UCSD-AML1 (cell line): ENCODE results near the gene PRMT3.
"Not testable (repeated sequence)": the region's sequence is repeated elsewhere in the genome, so short reads cannot be mapped to it uniquely, and the experiment has no call there.

Experiments used
- DNase-seq: peaks from one replicate; lab custom pipeline; 2025; ENCODE audit not compliant: unreplicated experiment; lab: John Stamatoyannopoulos, UW

Gene PRMT3

GRCh38 chr11:20373568-20374209 lies 13.8 kb upstream of the PRMT3 start:
- DNase-seq = no peak

- no peak for DNase-seq
Observed at GRCh38 chr11:20374741-20375300, 12.7 kb upstream of the PRMT3 start.

DNA sequence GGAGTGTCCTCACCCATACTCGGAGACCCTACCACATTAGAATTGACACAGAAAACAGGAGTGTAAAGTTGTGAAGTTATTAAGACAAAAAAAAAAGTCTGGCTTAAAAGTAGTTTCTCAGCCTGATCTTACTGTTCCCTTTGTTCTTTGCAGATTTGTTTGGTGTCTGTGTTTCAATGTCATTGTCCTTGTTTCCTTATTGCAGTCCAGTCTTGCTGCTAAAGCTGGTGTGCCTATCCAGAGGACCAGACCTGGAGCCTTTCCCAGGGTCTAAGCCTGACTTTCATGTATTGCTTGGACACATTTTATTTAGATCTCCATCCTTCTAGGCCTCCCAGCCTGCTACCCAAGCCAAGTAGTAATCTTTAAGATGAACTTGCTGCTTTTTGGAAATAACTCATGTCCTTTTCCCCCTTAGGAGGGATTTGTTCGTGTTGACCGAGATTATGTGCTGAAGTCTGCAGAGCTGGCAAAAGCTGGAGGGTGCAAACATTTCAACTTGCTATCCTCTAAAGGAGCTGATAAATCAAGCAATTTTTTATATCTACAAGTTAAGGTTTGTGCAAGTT lies 11.3 kb upstream of the PRMT3 start:
- no peak for DNase-seq

DNA sequence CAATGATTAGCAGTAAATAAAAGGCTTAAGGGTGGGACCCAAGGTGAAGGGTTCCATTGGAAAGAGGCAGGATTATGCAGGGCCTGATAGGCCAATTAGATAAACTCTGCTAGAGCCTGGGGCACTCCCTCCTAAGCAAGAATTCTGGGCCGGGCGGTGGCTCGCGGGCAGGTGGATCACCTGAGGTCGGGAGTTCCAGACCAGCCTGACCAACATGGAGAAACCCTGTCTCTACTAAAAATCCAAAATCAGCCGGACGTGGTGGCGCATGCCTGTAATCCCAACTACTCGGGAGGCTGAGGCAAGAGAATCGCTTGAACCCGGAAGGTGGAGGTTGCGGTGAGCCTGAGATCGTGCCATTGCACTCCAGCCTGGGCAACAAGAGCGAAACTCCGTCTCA lies 1.5 kb upstream of the PRMT3 start:
- DNase-seq = not testable (repeated sequence)

GRCh38 chr11:20388096-20389055 lies 860 bp downstream of the PRMT3 start:
- DNase-seq = no peak

GRCh38 chr11:20397281-20397680 lies 9.8 kb downstream of the PRMT3 start:
- no peak for DNase-seq

- DNase-seq = no peak
Observed at GRCh38 chr11:20399498-20399897, 12.0 kb downstream of the PRMT3 start.

GRCh38 chr11:20403059-20403458 lies 15.5 kb downstream of the PRMT3 start:
- DNase-seq = no peak

- no peak for DNase-seq
Observed at GRCh38 chr11:20406484-20406883, 19.0 kb downstream of the PRMT3 start.

DNA sequence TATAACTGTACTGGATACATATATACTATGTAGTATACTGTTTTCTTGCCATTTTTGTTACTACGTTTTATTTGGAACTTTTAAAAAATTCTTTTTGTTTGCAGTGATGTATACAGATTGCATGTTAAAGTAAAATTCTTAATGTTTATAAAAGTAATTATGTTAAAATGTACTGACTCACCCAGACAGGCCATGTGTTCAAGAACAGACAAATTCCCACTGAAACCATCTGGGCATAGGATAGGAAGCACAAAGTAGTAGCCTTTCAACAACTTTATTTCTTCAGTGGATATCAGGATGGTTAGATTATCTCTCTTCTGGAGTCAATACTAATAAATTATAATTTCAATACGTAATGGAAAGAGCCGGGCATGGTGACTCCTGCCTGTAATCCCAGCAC lies 19.8 kb downstream of the PRMT3 start:
- no peak for DNase-seq

GRCh38 chr11:20415432-20415831 lies 27.9 kb downstream of the PRMT3 start:
- DNase-seq = no peak

- no peak for DNase-seq
Observed at GRCh38 chr11:20417771-20418170, 30.3 kb downstream of the PRMT3 start.

- DNase-seq = no peak
Observed at GRCh38 chr11:20421946-20422345, 34.4 kb downstream of the PRMT3 start.

DNA sequence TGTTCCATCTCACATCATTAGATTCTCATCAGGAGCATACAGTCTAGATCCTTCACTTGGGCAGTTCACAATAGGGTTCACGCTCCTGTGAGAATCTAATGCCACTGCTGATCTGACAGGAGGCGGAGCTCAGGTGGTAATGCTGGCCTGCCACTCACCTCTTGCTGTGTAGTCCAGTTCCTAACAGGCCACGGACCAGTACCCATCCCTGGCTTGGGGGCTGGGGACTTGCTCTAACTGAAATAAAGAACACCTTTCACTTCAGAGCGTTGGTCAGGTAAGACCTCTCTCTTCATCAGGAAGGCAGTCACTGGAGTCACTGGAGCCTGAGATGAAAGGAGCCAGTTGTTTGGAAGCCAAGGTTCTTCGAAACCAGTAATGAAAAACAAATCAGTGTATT lies 41.7 kb downstream of the PRMT3 start:
- no peak for DNase-seq

DNA sequence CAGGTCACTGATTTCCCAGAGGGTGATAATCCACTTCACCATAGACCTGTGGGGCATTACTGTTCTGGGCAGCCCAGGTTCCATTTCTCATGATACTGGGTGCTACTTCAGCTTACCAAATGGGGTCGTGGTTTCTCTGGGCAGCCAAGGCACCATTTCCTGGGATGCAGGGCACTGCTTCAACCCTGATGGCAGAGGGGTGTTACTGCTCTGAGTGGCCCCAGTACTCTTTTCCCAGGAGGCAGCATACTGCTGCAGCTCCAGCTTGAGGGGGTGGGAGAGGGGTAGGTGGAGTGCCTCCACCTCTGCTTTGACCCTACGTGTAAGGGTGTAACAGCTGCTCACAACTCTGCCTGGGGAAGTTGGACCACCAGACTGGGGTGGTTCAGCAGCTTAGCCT lies 51.1 kb downstream of the PRMT3 start:
- DNase-seq = no peak

DNA sequence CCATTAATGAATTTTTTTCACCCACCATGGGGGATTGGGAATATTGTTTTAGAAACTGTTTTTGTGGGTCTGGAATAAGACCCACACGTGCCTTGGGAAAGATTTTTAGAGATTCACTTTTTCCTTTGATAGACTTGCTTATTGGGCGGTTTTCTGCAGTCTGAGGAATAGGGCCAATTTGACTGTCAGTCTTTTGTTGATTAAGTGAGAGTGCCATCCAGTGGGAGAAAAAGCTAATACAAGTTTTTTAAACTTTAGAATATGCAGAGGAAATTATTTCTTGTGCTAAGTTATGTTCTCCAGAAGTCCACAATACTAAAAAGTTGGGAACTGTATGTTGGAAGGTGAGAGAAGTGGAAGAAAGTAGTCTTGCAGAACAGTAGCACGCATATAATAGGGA lies 56.1 kb downstream of the PRMT3 start:
- no peak for DNase-seq

GRCh38 chr11:20444535-20444934 lies 57.0 kb downstream of the PRMT3 start:
- no peak for DNase-seq

DNA sequence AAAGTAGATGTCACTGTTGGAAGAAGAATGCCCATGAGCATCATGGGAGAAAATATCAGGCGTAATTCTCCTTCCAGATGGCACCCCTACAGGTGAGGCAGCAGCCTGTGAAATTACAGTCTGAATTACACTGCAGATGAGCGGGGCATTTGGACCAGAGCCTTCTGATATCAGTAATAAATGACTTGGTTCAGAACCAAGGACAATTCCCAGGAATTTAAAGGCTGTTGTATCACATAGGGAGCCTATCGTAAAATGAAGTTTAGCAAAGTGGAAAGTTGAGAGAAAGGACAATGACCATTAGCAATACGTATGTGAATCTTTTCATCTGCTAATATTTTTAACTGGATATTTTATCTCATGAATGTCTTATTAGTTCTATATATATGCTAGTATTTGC lies 61.3 kb downstream of the PRMT3 start:
- no peak for DNase-seq

- DNase-seq = no peak
Observed at GRCh38 chr11:20450829-20451228, 63.3 kb downstream of the PRMT3 start.

DNA sequence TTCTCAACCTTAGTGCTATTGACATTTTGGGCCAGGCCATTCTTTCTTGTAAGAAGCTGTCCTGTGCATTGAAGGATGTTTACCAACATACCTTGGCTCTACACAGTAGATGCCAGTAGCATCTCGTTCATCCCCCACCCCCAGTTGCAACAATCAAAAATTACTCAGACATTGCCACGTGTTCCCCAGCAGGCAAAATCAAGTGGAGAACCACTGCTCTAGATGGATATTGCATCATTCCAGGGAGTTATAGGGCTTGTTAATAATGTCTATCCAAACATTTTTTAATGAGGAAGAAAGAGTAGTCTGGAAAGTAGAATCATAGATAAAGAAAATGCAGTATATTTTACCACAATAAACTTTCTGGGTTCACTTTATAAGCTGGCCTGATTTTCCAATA lies 64.1 kb downstream of the PRMT3 start:
- no peak for DNase-seq

DNA sequence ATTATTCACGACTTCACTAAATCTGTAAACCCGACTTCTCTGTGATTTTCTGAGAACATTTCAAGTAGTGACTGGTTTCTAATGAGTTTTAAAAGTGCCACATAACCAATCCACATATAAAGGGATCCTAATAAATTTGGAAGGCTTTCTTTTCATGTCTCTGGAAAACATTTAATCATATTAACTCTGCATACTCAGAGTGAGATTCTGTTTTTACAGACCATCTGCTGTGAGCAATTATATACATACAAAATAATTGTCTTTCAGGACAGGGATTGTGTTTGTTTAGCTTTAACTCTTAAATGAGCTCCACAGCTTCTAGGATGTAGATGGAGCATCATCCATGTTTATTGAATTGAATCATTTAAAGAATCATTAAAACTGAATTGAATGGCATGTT lies 65.1 kb downstream of the PRMT3 start:
- DNase-seq = no peak
